Nephron progenitor cell (in vitro differentiated cells): ENCODE data around the gene PTPRJ.

Experiments
- DNase-seq: peaks from one replicate; pipeline ENCODE4 v3.0.0; 2021
- H3K27ac Mint-ChIP-seq: 2 replicates; pipeline ENCODE4 v1.8.0; 2021; ENCODE audit warnings: mild to moderate bottlenecking, moderate library complexity, mixed read lengths
- H3K27me3 Mint-ChIP-seq: 2 replicates; pipeline ENCODE4 v1.8.0; 2021; ENCODE audit warnings: mild to moderate bottlenecking, low read depth, mixed read lengths; ENCODE audit not compliant: poor library complexity
- H3K36me3 Mint-ChIP-seq: 2 replicates; pipeline ENCODE4 v1.8.0; 2021; ENCODE audit warnings: low read depth, mixed read lengths
- H3K4me1 Mint-ChIP-seq: 2 replicates; pipeline ENCODE4 v1.8.0; 2021; ENCODE audit warnings: mixed read lengths
- H3K4me3 Mint-ChIP-seq: 2 replicates; pipeline ENCODE4 v1.8.0; 2021; ENCODE audit warnings: mild to moderate bottlenecking, moderate library complexity, mixed read lengths
- H3K9me3 Mint-ChIP-seq: 2 replicates; pipeline ENCODE4 v1.8.0; 2021; ENCODE audit warnings: mild to moderate bottlenecking, moderate library complexity, mixed read lengths
- CTCF ChIP-seq: fragments of 200-600 bp; sonication (generic); IDR thresholded peaks from 2 replicates; pipeline ENCODE4 v1.5.0; 2021; ENCODE audit warnings: antibody characterized with exemption

Gene PTPRJ

GRCh38 chr11:48073031-48073861 lies 92.9 kb downstream of the PTPRJ start:
- Mint-ChIP-seq H3K9me3 (no peaks in the 10 kb centered on the region), H3K27me3 (peaks cover 1% of the 10 kb centered on the region), H3K36me3 (peaks cover 18% of the 10 kb centered on the region), H3K27ac (no peak overlapping the region), H3K4me1 (peaks cover 12% of the 10 kb centered on the region), H3K4me3 (no peak overlapping the region)
- no peak for DNase-seq
- no peak for TF ChIP-seq CTCF

GRCh38 chr11:48074425-48075181 lies 94.2 kb downstream of the PTPRJ start:
- H3K9me3 Mint-ChIP-seq = no peaks in the 10 kb centered on the region
- H3K4me1 Mint-ChIP-seq = peaks cover 23% of the 10 kb centered on the region
- H3K4me3 Mint-ChIP-seq = no peak overlapping the region
- TF ChIP-seq CTCF = no peak
- H3K36me3 Mint-ChIP-seq = peaks cover 10% of the 10 kb centered on the region
- H3K27me3 Mint-ChIP-seq = peaks cover 4% of the 10 kb centered on the region
- no peak for DNase-seq
- H3K27ac Mint-ChIP-seq = peak overlapping the region; percentile 51

GRCh38 chr11:48075637-48076036 lies 95.3 kb downstream of the PTPRJ start:
- no peak for DNase-seq
- no peak for TF ChIP-seq CTCF
- Mint-ChIP-seq H3K36me3 (peaks cover 7% of the 10 kb centered on the region), H3K27me3 (peaks cover 4% of the 10 kb centered on the region), H3K27ac (no peak overlapping the region), H3K4me1 (peaks cover 32% of the 10 kb centered on the region), H3K9me3 (no peaks in the 10 kb centered on the region), H3K4me3 (no peak overlapping the region)

GRCh38 chr11:48077251-48077650 lies 96.9 kb downstream of the PTPRJ start:
- H3K4me1 Mint-ChIP-seq = peaks cover 34% of the 10 kb centered on the region
- no peak overlapping the region for H3K4me3 Mint-ChIP-seq
- no peak for TF ChIP-seq CTCF
- peaks cover 3% of the 10 kb centered on the region for H3K36me3 Mint-ChIP-seq
- no peak for DNase-seq
- H3K9me3 Mint-ChIP-seq = no peaks in the 10 kb centered on the region
- peaks cover 6% of the 10 kb centered on the region for H3K27me3 Mint-ChIP-seq
- H3K27ac Mint-ChIP-seq = peak overlapping the region; percentile 93

GRCh38 chr11:48078689-48079088 lies 98.3 kb downstream of the PTPRJ start:
- peaks cover 7% of the 10 kb centered on the region for H3K36me3 Mint-ChIP-seq
- no peak overlapping the region for H3K27ac Mint-ChIP-seq
- peaks cover 34% of the 10 kb centered on the region for H3K4me1 Mint-ChIP-seq
- H3K27me3 Mint-ChIP-seq = peaks cover 6% of the 10 kb centered on the region
- H3K9me3 Mint-ChIP-seq = peaks cover under 1% of the 10 kb centered on the region
- no peak for DNase-seq
- no peak for TF ChIP-seq CTCF
- H3K4me3 Mint-ChIP-seq = no peak overlapping the region
